HL-60/S4 treated with phorbol 12-myristate 13-acetate at 8.2 ng/mL for 4 days and 3 days (cell line): ENCODE results near the gene PDE4D.

ENCODE experiments used
- in situ Hi-C: fragments of 300-500 bp; cut with MboI; formaldehyde crosslinking; loops from 2 replicates; pipeline ENCODE4 v1.15.0; 2022; ENCODE audit warnings: low sequenced_read_pairs

The PDE4D gene

GRCh38 chr5:59840200-59840601 lies 53.3 kb downstream of the PDE4D start:
- in situ Hi-C loops: no loop called here

- in situ Hi-C loops: no loop called here
These were observed 54.5 kb downstream of the PDE4D start for GRCh38 chr5:59838989-59839388.

- in situ Hi-C loops: no loop called here
These were observed 55.5 kb downstream of the PDE4D start for GRCh38 chr5:59838067-59838466.

- in situ Hi-C loops: no loop called here
These were observed 56.5 kb downstream of the PDE4D start for GRCh38 chr5:59837071-59837470.

- in situ Hi-C loops: no loop called here
These were observed 57.7 kb downstream of the PDE4D start for GRCh38 chr5:59835800-59836199.

GRCh38 chr5:59833448-59833847 lies 60.1 kb downstream of the PDE4D start:
- in situ Hi-C loops: no loop called here

GRCh38 chr5:59832577-59833301 lies 60.8 kb downstream of the PDE4D start:
- in situ Hi-C loops: no loop called here

- in situ Hi-C loops: no loop called here
These were observed 62.1 kb downstream of the PDE4D start for GRCh38 chr5:59831326-59832010.

- in situ Hi-C loops: no loop called here
These were observed 62.9 kb downstream of the PDE4D start for GRCh38 chr5:59830536-59831200.

GRCh38 chr5:59829922-59830321 lies 63.6 kb downstream of the PDE4D start:
- in situ Hi-C loops: no loop called here

GRCh38 chr5:59829386-59829785 lies 64.1 kb downstream of the PDE4D start:
- in situ Hi-C loops: no loop called here

GRCh38 chr5:59828623-59829022 lies 64.9 kb downstream of the PDE4D start:
- in situ Hi-C loops: no loop called here

- in situ Hi-C loops: no loop called here
These were observed 66.5 kb downstream of the PDE4D start for GRCh38 chr5:59826996-59827395.

- in situ Hi-C loops: loop anchor here (25.0 kb wide), 2 partner anchors 464 to 839 kb away; no protein-coding TSS in a partner anchor
These were observed 70.1 kb downstream of the PDE4D start for GRCh38 chr5:59823420-59823819.

GRCh38 chr5:59819806-59820205 lies 73.7 kb downstream of the PDE4D start:
- in situ Hi-C loops: loop anchor here (25.0 kb wide), 2 partner anchors 467 to 842 kb away; no protein-coding TSS in a partner anchor

GRCh38 chr5:59817536-59817935 lies 76.0 kb downstream of the PDE4D start:
- in situ Hi-C loops: loop anchor here (25.0 kb wide), 2 partner anchors 470 to 845 kb away; no protein-coding TSS in a partner anchor

GRCh38 chr5:59816654-59817300 lies 76.7 kb downstream of the PDE4D start:
- in situ Hi-C loops: loop anchor here (25.0 kb wide), 2 partner anchors 471 to 846 kb away; no protein-coding TSS in a partner anchor

GRCh38 chr5:59814537-59814872 lies 79.0 kb downstream of the PDE4D start:
- in situ Hi-C loops: loop anchor here (25.0 kb wide), 2 partner anchors 473 to 848 kb away; no protein-coding TSS in a partner anchor

GRCh38 chr5:59813761-59814536 lies 79.6 kb downstream of the PDE4D start:
- in situ Hi-C loops: loop anchor here (25.0 kb wide), 2 partner anchors 473 to 848 kb away; no protein-coding TSS in a partner anchor

GRCh38 chr5:59810041-59810440 lies 83.5 kb downstream of the PDE4D start:
- in situ Hi-C loops: loop anchor here (25.0 kb wide), 2 partner anchors 477 to 852 kb away; no protein-coding TSS in a partner anchor
